GM12878 (cell line): Measurements from ENCODE around the gene IER5L. TPM values are rescaled to one million over a fixed set of nuclear protein-coding genes. Genes with fewer than 3 reads are reported as not detected.

ENCODE experiments used
- ATAC-seq: fragments of 200-7000 bp; cut with Tn5 transposase; 3 replicates; pipeline ENCODE4 v1.9.1; 2020; ENCODE audit warnings: mild to moderate bottlenecking, moderate library complexity
- BruUV-seq: library from RNA; stranded (reverse); fragments of 400-500 nt; replicated peaks from 2 replicates; lab custom pipeline; 2021; lab: Mats Ljungman, UMichigan
- CTCF ChIA-PET: fragments of 300-600 bp; sonication (Branson Sonifier 250); formaldehyde crosslinking; extraction: SDS; loops from one replicate; lab custom pipeline; 2021; ENCODE audit warnings: inconsistent platforms; lab: Yijun Ruan, JAX
- POLR2A ChIA-PET: fragments of 350-600 bp; formaldehyde crosslinking; extraction: SDS; loops from one replicate; lab custom pipeline; 2021; ENCODE audit warnings: inconsistent platforms; lab: Charles Lee
- RAD21 ChIA-PET: fragments of 300-600 bp; sonication (Branson Sonifier 250); formaldehyde crosslinking; loops from one replicate; lab custom pipeline; 2023; ENCODE audit warnings: antibody characterized with exemption; ENCODE audit not compliant: unreplicated experiment; lab: Charles Lee
- SMC1A ChIA-PET: fragments of 300-600 bp; sonication (Branson Sonifier 250); formaldehyde crosslinking; loops from one replicate; lab custom pipeline; 2023; ENCODE audit not compliant: unreplicated experiment, uncharacterized antibody; lab: Charles Lee
- DNase-seq: peaks from one replicate; pipeline ENCODE4 v3.0.0-alpha.2; 2011; ENCODE audit warnings: low read depth, low spot score
- FAIRE-seq: peaks from 3 replicates; lab custom pipeline; 2011; peaks lifted over from hg19 to GRCh38; lab: Jason Lieb, UNC
- H2AFZ ChIP-seq: 2 replicates; pipeline ENCODE4 v1.6.0; 2011; ENCODE audit warnings: low read depth, low read length, control low read depth; ENCODE audit not compliant: control insufficient read depth
- H3K27ac ChIP-seq: 2 replicates; pipeline ENCODE4 v1.5.1; 2011; ENCODE audit warnings: control low read depth; ENCODE audit not compliant: control insufficient read depth, insufficient read depth
- H3K27me3 ChIP-seq, 2 experiments: replicated peaks in 1 of 2; 2 replicates each; pipeline versions ENCODE4 v1.6.0 to v1.6.1; 2011; ENCODE audit warnings: low read length in 1 of 2; ENCODE audit not compliant: control insufficient read depth in 2 of 2, insufficient read depth in 2 of 2
- H3K36me3 ChIP-seq, 2 experiments: 2 replicates each; pipeline ENCODE4 v1.5.1; 2011; ENCODE audit warnings: low read length in 1 of 2; ENCODE audit not compliant: control insufficient read depth in 2 of 2, insufficient read depth in 2 of 2
- H3K4me1 ChIP-seq: 2 replicates; pipeline ENCODE4 v1.6.1; 2011; ENCODE audit warnings: mild to moderate bottlenecking, low read length, moderate library complexity, mixed read lengths; ENCODE audit not compliant: control insufficient read depth, insufficient read depth
- H3K4me2 ChIP-seq: 2 replicates; pipeline ENCODE4 v1.6.0; 2011; ENCODE audit warnings: control low read depth; ENCODE audit not compliant: control insufficient read depth, insufficient read depth
- H3K4me3 ChIP-seq: fragments of 200-600 bp; sonication (generic); 2 replicates; pipeline ENCODE4 v1.5.1; 2016
- H3K79me2 ChIP-seq: 2 replicates; pipeline ENCODE4 v1.6.0; 2011; ENCODE audit warnings: low read length; ENCODE audit not compliant: control insufficient read depth, insufficient read depth
- H3K9ac ChIP-seq: 2 replicates; pipeline ENCODE4 v1.8.0; 2011; ENCODE audit warnings: low read length, control low read depth, mixed read lengths; ENCODE audit not compliant: control insufficient read depth, insufficient read depth
- H3K9me3 ChIP-seq: replicated peaks from 3 replicates; pipeline ENCODE4 v1.5.1; 2011; ENCODE audit warnings: mild to moderate bottlenecking, low read length; ENCODE audit not compliant: control insufficient read depth, insufficient read depth
- H4K20me1 ChIP-seq: 2 replicates; pipeline ENCODE4 v1.6.0; 2011; ENCODE audit not compliant: control insufficient read depth, insufficient read depth
- ASH2L ChIP-seq: fragments of 300-600, 200-600 bp; sonication (generic); IDR thresholded peaks from 2 replicates; pipeline ENCODE4 v1.6.1; 2017; ENCODE audit warnings: low read depth, mild to moderate bottlenecking, borderline replicate concordance
- MTA2 ChIP-seq: fragments of 450-650 bp; IDR thresholded peaks from 2 replicates; pipeline ENCODE4 v1.6.1; 2016; ENCODE audit warnings: low read depth, mild to moderate bottlenecking, moderate library complexity
- MXI1 ChIP-seq: fragments of 150-350 bp; IDR thresholded peaks from 2 replicates; pipeline ENCODE4 v1.6.1; 2011; ENCODE audit warnings: low read depth, mild to moderate bottlenecking, inconsistent platforms, low read length, improper control_type of control experiment
- NFYB ChIP-seq: IDR thresholded peaks from 2 replicates; pipeline ENCODE4 v1.6.1; 2011; ENCODE audit warnings: low read depth, mild to moderate bottlenecking, low read length, improper control_type of control experiment, moderate library complexity; ENCODE audit not compliant: insufficient read depth
- PBX3 ChIP-seq: IDR thresholded peaks from 2 replicates; pipeline ENCODE4 v1.6.1; 2011; ENCODE audit warnings: mild to moderate bottlenecking, low read depth, low read length, moderate library complexity; ENCODE audit not compliant: insufficient replicate concordance
- RFX5 ChIP-seq: IDR thresholded peaks from 2 replicates; pipeline ENCODE4 v1.6.1; 2011; ENCODE audit warnings: low read depth, low read length, improper control_type of control experiment
- SMARCA5 ChIP-seq: fragments of 450-650 bp; IDR thresholded peaks from 2 replicates; pipeline ENCODE4 v1.6.1; 2017; ENCODE audit warnings: mild to moderate bottlenecking
- SREBF2 ChIP-seq: IDR thresholded peaks from 2 replicates; pipeline ENCODE4 v1.6.1; 2012; ENCODE audit warnings: mild to moderate bottlenecking, low read length
- TCF7 ChIP-seq: IDR thresholded peaks from 2 replicates; pipeline ENCODE4 v1.6.1; 2014; ENCODE audit warnings: antibody characterized with exemption, borderline replicate concordance
- WGBS: methylation state at CpG from one replicate; pipeline ENCODE4 v1.1.6; 2016; ENCODE audit warnings: low lambda C conversion rate; ENCODE audit not compliant: insufficient replicate concordance, insufficient coverage; ENCODE audit errors: missing lambda C conversion rate; 5-methylcytosine and 5-hydroxymethylcytosine counted together
- in situ Hi-C: fragments of 300-500 bp; cut with MboI; formaldehyde crosslinking; loops from 9 replicates; pipeline ENCODE4 v1.14.3; 2018; ENCODE audit warnings: mixed read lengths
- intact Hi-C: fragments of 100-400 bp; cut with micrococcal nuclease; formaldehyde crosslinking; loops from one replicate; pipeline ENCODE4 v1.14.2; 2022; ENCODE audit not compliant: unreplicated experiment
- polyA plus RNA-seq, 11 experiments: library from polyadenylated mRNA; depleted of rRNA in 4 of 11; unstranded in 6 of 11; stranded (reverse) in 5 of 11; fragments of >200 nt; fragmentation: Nextera tagmentation in 4 of 11; fragmentation: Illumina TruSeq in 1 of 11; extraction: Ambion mirVana in 4 of 11; extraction: Trizol in 1 of 11; gene quantifications; 1 replicate in 1 of 11; 2 replicates in 10 of 11; pipeline versions ENCODE4 v1.2.1 to v1.2.3, GENCODE V29; 2011 to 2016; ENCODE audit warnings: inconsistent platforms in 2 of 11, missing spikeins in 2 of 11, low read depth in 1 of 11
- total RNA-seq, 4 experiments: library from RNA; depleted of rRNA in 3 of 4; stranded (reverse); fragments of >200 nt in 3 of 4; fragmentation: Illumina TruSeq in 1 of 4; extraction: Trizol in 1 of 4; gene quantifications; 2 replicates each; pipeline versions ENCODE4 v1.2.1 to v1.2.3, GENCODE V29; 2013 to 2021
- TF ChIP-seq, protein P1 (sequence below): IDR thresholded peaks from 2 replicates; pipeline ENCODE4 v1.6.1; 2011; ENCODE audit warnings: low read depth, low read length, improper control_type of control experiment, borderline replicate concordance

IER5L gene
- total and polyA plus RNA-seq, 10 of the 15 experiments (the other 5 are each of a cell fraction or from before 2014, with no cell fraction given): 0.04 to 1.4 (median 0.17) TPM

- Histone ChIP-seq H3K9me3 (no peaks in the 10 kb centered on the region), H3K36me3 (no peaks in the 10 kb centered on the region), H3K4me3 (no peak overlapping the region), H3K4me1 (peaks cover 16% of the 10 kb centered on the region), H3K9ac (no peak overlapping the region), H3K27ac (no peak overlapping the region), H3K4me2 (no peak overlapping the region), H3K27me3 (no peaks in the 10 kb centered on the region), H3K79me2 (no peaks in the 10 kb centered on the region), H4K20me1 (no peaks in the 10 kb centered on the region), H2AFZ (no peak overlapping the region)
- POLR2A ChIA-PET: no interaction called here
- ATAC-seq (no peak), DNase-seq (no peak), FAIRE-seq (no peak)
- TF ChIP-seq MXI1: no peak
- no peak for TF ChIP-seq SMARCA5
- no peak for TF ChIP-seq ASH2L
- TF ChIP-seq PBX3: no peak
- no peak for TF ChIP-seq TCF7
- no peak for TF ChIP-seq RFX5
- TF ChIP-seq, protein P1, sequence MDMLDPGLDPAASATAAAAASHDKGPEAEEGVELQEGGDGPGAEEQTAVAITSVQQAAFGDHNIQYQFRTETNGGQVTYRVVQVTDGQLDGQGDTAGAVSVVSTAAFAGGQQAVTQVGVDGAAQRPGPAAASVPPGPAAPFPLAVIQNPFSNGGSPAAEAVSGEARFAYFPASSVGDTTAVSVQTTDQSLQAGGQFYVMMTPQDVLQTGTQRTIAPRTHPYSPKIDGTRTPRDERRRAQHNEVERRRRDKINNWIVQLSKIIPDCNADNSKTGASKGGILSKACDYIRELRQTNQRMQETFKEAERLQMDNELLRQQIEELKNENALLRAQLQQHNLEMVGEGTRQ: no peak
- no peak for TF ChIP-seq MTA2
- TF ChIP-seq SREBF2: no peak
- TF ChIP-seq NFYB: no peak
- in situ Hi-C loops: no loop called here
- SMC1A ChIA-PET: no interaction called here
- whole genome bisulfite sequencing: 38% methylated on average over 6 of the region's 6 CpGs
- intact Hi-C loops: no loop called here
- RAD21 ChIA-PET: no interaction called here
- CTCF ChIA-PET: no interaction called here
- no TSS peak for BruUV-seq
These were observed 40.2 kb upstream of the IER5L start for GRCh38 chr9:129218272-129218625.
